ELR (cell line): Measurements from ENCODE around the gene GABBR2.
"Not testable (repeated sequence)": the region's sequence is repeated elsewhere in the genome, so short reads cannot be mapped to it uniquely, and the experiment has no call there.

Experiments
- DNase-seq: peaks from one replicate; pipeline ENCODE4 v3.0.0-alpha.2; 2015; ENCODE audit warnings: low read depth

Gene GABBR2

GRCh38 chr9:98477884-98478283 lies 230.9 kb downstream of the GABBR2 start:
- no peak for DNase-seq

GRCh38 chr9:98472216-98472615 lies 236.5 kb downstream of the GABBR2 start:
- no peak for DNase-seq

GRCh38 chr9:98471185-98471584 lies 237.6 kb downstream of the GABBR2 start:
- DNase-seq: no peak

GRCh38 chr9:98468567-98469239 lies 240.0 kb downstream of the GABBR2 start:
- no peak for DNase-seq

- no peak for DNase-seq
Measured at GRCh38 chr9:98465799-98466198, 242.9 kb downstream of the GABBR2 start.

GRCh38 chr9:98464156-98464690 lies 244.5 kb downstream of the GABBR2 start:
- not testable (repeated sequence) for DNase-seq

- no peak for DNase-seq
Measured at GRCh38 chr9:98462310-98462709, 246.4 kb downstream of the GABBR2 start.

- DNase-seq: no peak
Measured at GRCh38 chr9:98460704-98461103, 248.0 kb downstream of the GABBR2 start.

GRCh38 chr9:98457726-98458370 lies 250.9 kb downstream of the GABBR2 start:
- DNase-seq: peak; percentile 21

- DNase-seq: no peak
Measured at GRCh38 chr9:98456156-98456613, 252.6 kb downstream of the GABBR2 start.

GRCh38 chr9:98455256-98456155 lies 253.2 kb downstream of the GABBR2 start:
- peak; percentile 80 for DNase-seq

- no peak for DNase-seq
Measured at GRCh38 chr9:98453589-98454311, 255.0 kb downstream of the GABBR2 start.

- DNase-seq: no peak
Measured at GRCh38 chr9:98451576-98451975, 257.2 kb downstream of the GABBR2 start.

GRCh38 chr9:98450496-98450895 lies 258.2 kb downstream of the GABBR2 start:
- peak; percentile 47 for DNase-seq

- DNase-seq: no peak
Measured at GRCh38 chr9:98449871-98450270, 258.9 kb downstream of the GABBR2 start.

GRCh38 chr9:98445576-98445975 lies 263.2 kb downstream of the GABBR2 start:
- DNase-seq: no peak

GRCh38 chr9:98444601-98445000 lies 264.1 kb downstream of the GABBR2 start:
- no peak for DNase-seq

- no peak for DNase-seq
Measured at GRCh38 chr9:98442541-98442940, 266.2 kb downstream of the GABBR2 start.

GRCh38 chr9:98442114-98442513 lies 266.6 kb downstream of the GABBR2 start:
- DNase-seq: peak; percentile 17

- no peak for DNase-seq
Measured at GRCh38 chr9:98438666-98439065, 270.1 kb downstream of the GABBR2 start.

GRCh38 chr9:98437458-98438034 lies 271.2 kb downstream of the GABBR2 start:
- no peak for DNase-seq
